GM18526 (cell line): ENCODE results near the gene PXYLP1.

Experiments
- POLR2A ChIP-seq: IDR thresholded peaks from 3 replicates; pipeline ENCODE4 v1.6.1; 2011; ENCODE audit not compliant: insufficient read length; ENCODE audit errors: extremely low read depth

PXYLP1 gene, protein sequence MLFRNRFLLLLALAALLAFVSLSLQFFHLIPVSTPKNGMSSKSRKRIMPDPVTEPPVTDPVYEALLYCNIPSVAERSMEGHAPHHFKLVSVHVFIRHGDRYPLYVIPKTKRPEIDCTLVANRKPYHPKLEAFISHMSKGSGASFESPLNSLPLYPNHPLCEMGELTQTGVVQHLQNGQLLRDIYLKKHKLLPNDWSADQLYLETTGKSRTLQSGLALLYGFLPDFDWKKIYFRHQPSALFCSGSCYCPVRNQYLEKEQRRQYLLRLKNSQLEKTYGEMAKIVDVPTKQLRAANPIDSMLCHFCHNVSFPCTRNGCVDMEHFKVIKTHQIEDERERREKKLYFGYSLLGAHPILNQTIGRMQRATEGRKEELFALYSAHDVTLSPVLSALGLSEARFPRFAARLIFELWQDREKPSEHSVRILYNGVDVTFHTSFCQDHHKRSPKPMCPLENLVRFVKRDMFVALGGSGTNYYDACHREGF

DNA sequence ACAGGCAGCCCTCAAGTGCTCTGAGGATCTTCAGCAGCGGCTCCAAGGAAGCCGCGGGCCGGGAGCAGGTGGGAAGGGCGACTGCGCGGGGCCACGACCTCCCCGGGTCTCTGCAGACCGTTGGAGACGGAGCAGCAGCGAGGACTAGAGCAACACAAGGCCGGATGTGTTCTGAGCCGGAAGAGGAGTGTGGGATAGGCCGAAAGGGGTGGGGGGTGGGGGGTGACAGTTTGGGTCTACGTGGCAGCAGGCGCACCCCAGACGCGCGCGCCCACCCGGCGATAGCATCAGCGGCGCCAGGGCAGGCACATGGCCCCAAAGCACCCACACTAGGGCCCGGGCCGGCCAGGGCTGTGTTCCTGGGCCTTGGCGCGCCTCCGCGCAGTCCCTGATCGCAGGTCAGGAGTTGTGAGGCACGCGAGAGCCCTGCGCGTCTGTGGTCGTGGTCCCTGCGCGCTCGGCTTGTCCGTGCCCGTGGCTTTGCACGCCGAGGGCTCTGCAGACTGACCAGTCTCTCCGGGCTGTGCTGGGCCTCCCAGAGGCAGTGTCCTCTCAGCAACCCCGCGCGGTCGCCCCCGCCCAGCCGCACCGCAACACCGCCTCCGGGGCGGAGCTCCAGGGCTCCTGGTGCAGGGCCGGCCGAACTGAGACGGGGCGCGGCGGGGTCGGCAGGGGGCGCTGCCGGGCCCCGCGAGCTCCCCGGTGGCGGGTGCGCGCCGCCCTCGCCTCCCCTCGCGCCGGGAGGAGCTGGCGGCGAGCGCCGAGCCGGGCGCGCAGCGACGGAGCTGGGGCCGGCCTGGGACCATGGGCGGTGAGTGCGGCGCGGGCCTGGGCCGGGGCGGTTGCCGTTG lies at the start of gene PXYLP1:
PXYLP1 (plus strand) TSS at position 725 of the 851 bp plus-strand sequence. CDS start 28,351 bp downstream, outside the sequence.
- peak; percentile 71 for TF ChIP-seq POLR2A

DNA sequence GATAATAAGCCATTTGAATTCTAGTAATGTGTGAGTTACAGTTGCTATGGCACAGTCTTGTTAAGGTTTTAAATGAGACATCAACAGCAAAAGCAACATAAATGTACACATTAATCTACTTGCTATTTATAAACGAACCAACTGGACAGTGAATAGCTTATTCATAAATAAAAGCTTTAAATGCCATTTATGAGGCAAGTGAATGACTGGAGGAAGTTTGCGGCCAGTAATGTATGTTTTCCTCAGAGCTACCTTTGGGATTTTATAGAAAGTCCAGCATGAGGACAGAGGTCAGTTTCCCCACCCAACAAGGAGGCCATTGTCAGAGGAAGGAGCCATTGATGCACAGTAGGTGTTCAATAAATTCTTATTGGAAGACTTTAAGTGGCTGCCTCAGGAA lies 48.0 kb upstream of the PXYLP1 start:
- no peak for TF ChIP-seq POLR2A

DNA sequence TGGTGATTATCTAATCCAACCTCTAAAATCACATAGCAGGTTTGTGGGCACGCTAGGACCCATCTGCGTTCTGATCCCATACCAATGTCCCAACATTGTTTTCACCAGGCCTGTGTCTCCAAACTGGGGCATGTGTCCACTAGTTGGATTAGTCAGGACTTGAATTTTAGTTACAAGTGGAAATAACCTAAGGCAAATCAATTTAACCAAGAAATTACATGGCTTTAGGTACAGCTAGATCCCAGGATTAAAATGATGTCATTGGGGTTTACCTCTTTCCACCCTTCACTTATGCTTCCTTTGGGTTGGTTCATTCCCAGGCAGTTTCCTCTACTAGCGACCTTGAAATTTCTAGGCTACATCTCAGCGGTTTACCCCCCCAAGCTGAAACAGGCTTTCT lies 47.2 kb upstream of the PXYLP1 start:
- TF ChIP-seq POLR2A, result no peak

DNA sequence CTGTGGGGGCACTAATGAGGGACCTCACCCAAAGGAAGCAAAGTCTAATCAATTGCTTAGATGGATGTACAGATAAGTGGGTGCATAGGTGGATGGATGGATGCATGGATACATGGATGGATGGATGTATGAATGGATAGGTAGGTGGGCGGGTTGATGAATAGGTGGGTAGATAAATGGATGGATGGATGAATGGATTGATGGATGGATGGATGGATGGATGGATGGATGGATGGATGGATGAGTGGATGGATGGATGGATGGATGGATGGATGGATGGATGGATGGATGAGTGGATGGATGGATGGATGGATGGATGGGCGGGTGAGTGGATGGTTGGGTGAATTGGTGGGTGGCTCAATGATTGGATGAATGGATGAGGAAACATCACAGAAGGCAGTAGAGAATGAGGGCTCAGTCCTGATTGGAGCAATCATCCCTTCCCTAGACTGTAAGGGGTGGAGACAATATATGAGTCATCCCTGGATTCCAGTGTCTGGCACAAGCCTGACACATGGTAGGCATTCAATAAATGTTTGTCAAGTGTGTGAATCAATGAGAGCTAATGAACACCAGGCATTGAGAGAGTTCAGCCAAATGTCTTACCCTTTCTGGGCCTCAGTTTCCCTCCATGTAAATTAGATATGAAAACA lies 40.4 kb upstream of the PXYLP1 start:
- TF ChIP-seq POLR2A, result no peak

DNA sequence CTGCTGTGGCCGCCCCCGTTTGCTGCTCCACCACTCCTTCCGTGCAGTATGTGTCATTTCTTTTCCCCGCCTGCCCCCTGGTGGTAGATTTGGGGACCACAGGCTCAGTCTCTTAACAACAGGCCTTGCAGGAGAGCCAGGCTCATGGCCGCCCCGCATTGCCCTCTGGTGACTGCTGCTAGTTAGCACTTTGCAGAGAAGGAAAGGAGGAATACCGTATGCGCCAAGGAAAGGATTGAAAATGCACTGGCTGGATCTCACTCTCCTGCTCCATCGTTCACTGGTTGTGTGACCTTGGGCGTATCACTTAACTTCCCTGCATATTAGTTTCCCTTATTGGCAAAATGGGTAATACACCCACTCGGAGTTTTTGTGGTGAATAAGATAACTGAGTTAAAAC lies 39.3 kb upstream of the PXYLP1 start:
- no peak for TF ChIP-seq POLR2A

DNA sequence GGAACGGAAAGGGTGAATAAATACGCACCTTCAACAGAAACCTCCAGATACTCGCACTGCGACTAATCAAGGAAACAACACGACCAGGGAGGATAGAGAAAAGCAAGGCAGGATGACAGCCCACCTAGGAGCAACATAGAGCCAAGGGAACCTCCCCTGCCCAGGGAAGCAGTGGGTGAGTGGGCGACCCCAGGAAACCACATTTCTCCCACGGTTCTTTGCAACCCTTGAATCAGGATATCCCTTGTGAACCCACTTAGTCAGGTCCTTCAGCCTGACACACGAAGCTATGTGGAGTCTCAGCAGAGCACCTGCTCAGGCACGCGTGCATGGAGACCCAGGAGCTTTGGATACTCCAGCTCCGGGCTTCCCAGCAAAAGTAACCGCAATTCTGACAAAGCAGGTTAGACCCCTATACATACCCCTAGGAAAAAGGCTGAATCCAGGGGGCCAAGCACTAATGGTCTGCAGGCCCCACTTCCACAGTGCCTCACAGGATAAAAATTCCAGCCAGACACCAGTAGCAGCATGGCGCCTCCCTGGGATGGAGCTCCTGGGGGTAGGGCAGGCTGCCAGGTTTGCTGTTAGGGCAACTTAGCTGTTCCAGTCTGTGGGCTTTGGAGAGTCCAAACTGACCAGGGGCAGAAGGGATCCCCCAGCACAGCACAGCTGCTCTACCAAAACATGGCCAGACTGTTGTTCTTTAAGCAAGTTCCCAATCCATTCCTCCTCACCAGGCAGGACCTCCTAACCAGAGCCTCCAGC lies 38.4 kb upstream of the PXYLP1 start:
- TF ChIP-seq POLR2A, result no peak

DNA sequence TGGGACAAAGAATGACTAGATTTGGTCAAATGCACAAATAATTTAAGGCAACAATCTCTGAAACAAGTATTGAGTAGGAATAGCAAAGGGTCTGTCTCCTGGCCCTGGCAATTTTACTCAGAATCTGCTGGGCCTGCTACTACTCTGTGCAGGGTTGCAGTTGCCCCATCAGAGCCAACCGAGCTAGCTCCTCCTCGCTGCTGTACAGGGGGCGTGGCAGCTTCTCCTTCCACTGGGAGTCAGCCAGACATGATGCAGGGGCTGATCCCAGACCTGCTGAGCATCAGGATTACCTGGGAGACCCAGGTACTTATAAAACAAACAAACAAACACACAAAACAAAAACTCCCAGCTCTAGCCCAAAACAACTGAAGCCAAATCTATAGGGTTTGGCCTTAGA lies 30.5 kb upstream of the PXYLP1 start:
- no peak for TF ChIP-seq POLR2A

DNA sequence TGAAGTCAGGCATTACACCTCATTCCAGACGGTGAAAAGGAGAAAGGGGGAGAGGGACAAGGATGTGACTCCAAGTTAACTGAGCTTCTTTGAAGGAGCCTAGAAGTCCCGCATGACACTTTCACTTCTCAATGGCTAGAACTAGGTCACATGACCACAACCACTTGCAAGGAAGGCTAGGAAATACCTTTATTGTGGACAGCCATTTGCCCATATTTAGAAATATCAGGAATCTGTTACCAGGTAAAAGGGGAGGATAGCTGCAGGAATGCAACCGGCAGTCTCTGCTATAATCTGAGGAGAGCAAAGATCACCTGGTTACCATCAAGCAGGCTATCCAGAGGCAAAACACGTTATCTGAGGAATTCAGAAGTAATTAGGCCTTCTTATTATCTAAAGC lies 28.9 kb upstream of the PXYLP1 start:
- TF ChIP-seq POLR2A, result no peak

DNA sequence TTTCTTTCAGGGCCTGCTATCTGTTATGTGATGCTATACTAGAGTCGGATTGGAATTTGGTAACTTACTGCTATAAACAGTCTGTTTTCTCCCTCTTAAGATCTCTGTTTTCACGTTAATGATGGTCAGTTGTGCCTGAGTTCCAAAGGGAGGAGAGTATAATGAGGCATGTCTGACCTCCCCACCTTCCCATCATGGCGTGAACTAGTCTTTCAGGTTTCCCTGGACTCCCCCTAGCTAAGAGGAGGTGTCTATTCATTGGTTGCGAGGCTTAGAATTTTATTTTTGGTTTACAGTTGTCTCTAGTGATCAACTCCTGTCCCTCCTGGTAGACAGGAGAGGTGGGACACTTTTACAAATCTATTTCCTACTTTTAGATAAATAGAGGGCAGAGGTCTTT lies 27.8 kb upstream of the PXYLP1 start:
- no peak for TF ChIP-seq POLR2A

DNA sequence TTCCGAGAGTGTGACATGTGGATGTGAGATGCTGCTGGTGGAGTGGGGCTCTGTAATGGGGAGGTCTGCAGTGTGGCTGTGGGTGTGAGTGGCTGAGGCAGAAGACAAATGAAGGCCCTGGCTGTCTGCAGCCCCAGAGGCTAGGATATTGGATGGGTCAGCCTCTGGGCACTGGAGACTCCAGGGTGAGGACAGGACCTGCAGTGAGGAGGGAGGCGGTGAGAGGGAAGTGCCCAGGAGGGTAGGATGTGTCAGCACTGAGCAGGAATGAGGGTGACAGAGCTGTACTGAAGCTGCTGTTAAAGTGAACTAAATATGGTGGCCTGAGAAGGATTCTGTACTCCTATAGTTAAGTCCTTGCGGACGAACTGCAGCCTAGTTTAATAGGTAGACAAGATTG lies 27.3 kb upstream of the PXYLP1 start:
- TF ChIP-seq POLR2A, result no peak

DNA sequence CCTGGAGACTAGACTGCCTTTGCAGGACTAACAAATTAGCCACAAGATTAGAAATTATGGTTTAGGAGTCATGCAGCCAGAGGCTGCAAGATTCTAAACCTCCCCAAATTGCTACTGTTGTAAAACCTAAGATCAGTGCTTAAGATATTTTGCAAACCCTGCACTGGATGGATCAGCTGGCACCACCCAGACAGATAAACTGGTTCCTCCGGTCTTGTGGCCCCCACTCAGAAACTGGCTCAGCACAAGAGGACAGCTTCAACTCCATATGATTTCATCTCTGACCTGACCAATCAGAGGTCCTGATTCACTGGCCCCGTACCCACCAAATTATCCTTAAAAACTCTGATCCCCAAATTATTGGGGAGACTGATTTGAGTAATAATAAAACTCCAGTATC lies 19.5 kb upstream of the PXYLP1 start:
- no peak for TF ChIP-seq POLR2A

DNA sequence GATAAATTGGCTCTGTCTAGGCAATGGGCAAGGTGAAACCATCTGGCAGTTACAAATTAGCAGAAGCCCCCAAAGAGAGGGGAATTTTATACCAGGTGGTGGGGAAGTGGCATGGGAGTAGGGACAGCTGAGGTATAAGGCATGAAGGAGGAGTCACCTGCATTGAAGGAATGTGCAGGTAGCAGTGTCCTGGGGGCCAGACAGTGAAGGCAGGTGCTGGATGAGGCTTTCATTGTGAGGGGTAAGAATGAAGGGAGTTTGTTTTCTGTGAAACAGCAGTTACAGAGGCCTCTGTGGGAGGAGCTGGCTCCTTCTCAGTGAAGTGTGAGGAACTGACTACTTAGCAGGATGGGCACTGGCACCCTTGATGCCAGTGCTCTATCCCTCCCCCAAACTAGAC lies 19.1 kb upstream of the PXYLP1 start:
- TF ChIP-seq POLR2A, result no peak

DNA sequence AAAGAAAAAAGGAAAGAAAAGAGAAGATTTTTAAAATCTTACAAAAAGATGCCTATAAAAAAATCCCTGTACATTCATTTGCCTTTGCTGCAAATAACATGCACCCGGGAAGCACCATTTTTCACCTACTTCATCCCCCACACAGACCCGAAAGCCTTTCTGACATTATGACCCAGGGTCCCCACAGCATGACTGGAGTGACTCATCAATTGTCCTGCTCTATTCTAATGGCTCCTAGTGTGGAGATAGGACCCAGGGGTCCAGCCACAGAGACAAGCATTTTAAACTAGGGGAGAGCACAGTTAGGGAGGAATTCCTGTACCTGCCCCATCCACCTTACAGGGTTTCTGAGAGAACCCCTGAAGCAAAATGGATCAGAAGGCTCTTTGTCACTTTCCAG lies 14.7 kb upstream of the PXYLP1 start:
- no peak for TF ChIP-seq POLR2A

DNA sequence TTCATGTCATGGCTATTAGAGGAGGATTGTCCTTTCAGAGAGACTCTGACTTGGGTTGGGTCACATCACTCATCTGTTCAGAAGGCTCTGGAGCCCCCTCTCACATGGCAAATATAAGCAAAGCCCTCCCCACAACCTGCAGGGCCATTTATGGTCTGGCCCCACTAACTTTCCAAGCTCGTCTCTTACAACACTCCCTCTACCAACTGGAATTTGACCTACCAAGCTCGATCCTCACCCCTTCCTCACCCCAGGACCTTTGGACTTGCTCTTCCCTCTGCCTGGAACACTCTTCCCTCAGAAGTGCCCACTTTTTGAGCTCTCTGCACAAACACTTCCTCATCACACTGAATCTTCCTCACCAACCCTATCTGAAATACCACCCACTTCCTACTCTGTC lies 14.2 kb upstream of the PXYLP1 start:
- no peak for TF ChIP-seq POLR2A
